HepG2 (cell line): ENCODE results near the gene HIPK2. TPM values are rescaled to one million over a fixed set of nuclear protein-coding genes. Genes with fewer than 3 reads are reported as not detected.

Source experiments
- ARNTL ChIP-seq: sonication (generic); formaldehyde crosslinking; IDR thresholded peaks from 2 replicates; pipeline ENCODE4 v1.4.0; 2020; ENCODE audit warnings: mild to moderate bottlenecking, missing genetic modification reagents
- MEF2D ChIP-seq: sonication (generic); formaldehyde crosslinking; IDR thresholded peaks from 2 replicates; pipeline ENCODE4 v1.5.1; 2020; ENCODE audit warnings: mild to moderate bottlenecking, missing genetic modification reagents
- polyA plus RNA-seq, 8 experiments: library from polyadenylated mRNA; depleted of rRNA in 3 of 8; stranded (reverse) in 7 of 8; unstranded in 1 of 8; fragments of >200 nt; fragmentation: Illumina TruSeq in 4 of 8; extraction: Trizol in 4 of 8; gene quantifications; 2 replicates each; pipeline versions ENCODE4 v1.2.1 to v1.2.3, GENCODE V29; 2011 to 2016; ENCODE audit warnings: low read depth in 4 of 8, missing spikeins in 1 of 8, mixed read lengths in 1 of 8; ENCODE audit not compliant: insufficient read depth in 1 of 8
- total RNA-seq, 5 experiments: library from RNA; depleted of rRNA; stranded (reverse); fragments of >200 nt; fragmentation: Illumina TruSeq; extraction: Trizol; gene quantifications; 2 replicates each; pipeline ENCODE4 v1.2.3, GENCODE V29; 2016; ENCODE audit warnings: low read depth in 1 of 5
- TF ChIP-seq, protein P1 (sequence below): IDR thresholded peaks from 2 replicates; pipeline ENCODE4 v1.6.1; 2016; ENCODE audit warnings: low read depth, missing genetic modification reagents, missing compliant biosample characterization
- TF ChIP-seq, protein P2 (sequence below): IDR thresholded peaks from 2 replicates; pipeline ENCODE4 v1.4.0; 2020; ENCODE audit warnings: mild to moderate bottlenecking, missing genetic modification reagents
- TF ChIP-seq, protein P3 (sequence below), 2 experiments: sonication (generic) in 1 of 2; formaldehyde crosslinking in 1 of 2; IDR thresholded peaks; 2 replicates each; pipeline versions ENCODE4 v1.4.0 to v1.6.1; 2016 to 2020; ENCODE audit warnings: borderline replicate concordance in 1 of 2, low read depth in 1 of 2, mild to moderate bottlenecking in 1 of 2, missing genetic modification reagents in 1 of 2
- TF ChIP-seq, protein P4 (sequence below): fragments of 450-650 bp; IDR thresholded peaks from 2 replicates; pipeline ENCODE4 v1.6.1; 2017; ENCODE audit warnings: mild to moderate bottlenecking
- TF ChIP-seq, protein P5 (sequence below): sonication (generic); formaldehyde crosslinking; IDR thresholded peaks from 2 replicates; pipeline ENCODE4 v1.4.0; 2020; ENCODE audit warnings: missing genetic modification reagents

HIPK2 gene
- total and polyA plus RNA-seq, 2 of the 13 experiments (the other 11 are each of a cell fraction or from before 2014, with no cell fraction given), result 14.4 to 20.2 TPM

DNA sequence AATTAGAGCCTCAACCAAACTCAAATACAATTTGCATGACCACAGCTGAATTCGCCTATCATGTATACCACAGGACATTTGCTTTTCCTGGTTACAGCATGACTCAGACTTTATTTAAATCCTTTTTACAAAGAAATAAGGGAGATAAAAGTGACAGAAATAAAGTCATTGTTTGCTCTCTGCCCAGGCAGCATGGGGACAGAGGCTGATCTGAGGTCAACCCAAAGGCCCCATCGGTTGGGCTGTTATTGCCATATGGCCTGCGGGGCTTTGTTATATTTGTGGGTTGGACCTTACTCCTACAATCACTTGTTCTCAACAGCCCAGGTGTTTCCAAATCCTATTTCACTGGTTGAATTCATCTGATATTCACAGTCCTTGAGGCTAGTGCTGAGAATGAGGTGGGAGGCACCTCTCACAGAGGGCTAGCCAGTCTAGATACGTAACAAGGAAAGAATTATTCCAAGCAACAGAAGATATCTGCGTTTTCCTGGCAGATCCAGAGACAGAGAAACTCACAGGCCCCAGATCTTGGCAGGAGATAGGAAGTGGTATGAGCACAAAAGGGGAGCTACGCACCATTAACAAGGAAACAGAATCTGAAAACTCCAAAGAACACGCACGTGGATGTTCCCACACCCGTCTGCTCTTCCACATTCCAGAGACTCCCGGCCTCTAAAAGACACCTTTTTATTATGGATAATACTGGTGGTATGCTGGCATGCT, 117.3 kb downstream of the HIPK2 start (continued):
- TF ChIP-seq, protein P1, sequence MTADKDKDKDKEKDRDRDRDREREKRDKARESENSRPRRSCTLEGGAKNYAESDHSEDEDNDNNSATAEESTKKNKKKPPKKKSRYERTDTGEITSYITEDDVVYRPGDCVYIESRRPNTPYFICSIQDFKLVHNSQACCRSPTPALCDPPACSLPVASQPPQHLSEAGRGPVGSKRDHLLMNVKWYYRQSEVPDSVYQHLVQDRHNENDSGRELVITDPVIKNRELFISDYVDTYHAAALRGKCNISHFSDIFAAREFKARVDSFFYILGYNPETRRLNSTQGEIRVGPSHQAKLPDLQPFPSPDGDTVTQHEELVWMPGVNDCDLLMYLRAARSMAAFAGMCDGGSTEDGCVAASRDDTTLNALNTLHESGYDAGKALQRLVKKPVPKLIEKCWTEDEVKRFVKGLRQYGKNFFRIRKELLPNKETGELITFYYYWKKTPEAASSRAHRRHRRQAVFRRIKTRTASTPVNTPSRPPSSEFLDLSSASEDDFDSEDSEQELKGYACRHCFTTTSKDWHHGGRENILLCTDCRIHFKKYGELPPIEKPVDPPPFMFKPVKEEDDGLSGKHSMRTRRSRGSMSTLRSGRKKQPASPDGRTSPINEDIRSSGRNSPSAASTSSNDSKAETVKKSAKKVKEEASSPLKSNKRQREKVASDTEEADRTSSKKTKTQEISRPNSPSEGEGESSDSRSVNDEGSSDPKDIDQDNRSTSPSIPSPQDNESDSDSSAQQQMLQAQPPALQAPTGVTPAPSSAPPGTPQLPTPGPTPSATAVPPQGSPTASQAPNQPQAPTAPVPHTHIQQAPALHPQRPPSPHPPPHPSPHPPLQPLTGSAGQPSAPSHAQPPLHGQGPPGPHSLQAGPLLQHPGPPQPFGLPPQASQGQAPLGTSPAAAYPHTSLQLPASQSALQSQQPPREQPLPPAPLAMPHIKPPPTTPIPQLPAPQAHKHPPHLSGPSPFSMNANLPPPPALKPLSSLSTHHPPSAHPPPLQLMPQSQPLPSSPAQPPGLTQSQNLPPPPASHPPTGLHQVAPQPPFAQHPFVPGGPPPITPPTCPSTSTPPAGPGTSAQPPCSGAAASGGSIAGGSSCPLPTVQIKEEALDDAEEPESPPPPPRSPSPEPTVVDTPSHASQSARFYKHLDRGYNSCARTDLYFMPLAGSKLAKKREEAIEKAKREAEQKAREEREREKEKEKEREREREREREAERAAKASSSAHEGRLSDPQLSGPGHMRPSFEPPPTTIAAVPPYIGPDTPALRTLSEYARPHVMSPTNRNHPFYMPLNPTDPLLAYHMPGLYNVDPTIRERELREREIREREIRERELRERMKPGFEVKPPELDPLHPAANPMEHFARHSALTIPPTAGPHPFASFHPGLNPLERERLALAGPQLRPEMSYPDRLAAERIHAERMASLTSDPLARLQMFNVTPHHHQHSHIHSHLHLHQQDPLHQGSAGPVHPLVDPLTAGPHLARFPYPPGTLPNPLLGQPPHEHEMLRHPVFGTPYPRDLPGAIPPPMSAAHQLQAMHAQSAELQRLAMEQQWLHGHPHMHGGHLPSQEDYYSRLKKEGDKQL (CRISPR knock-in tag), result 0 out of 2 replicates have a peak, but pooled peaks have one; percentile 43
- TF ChIP-seq, protein P2, sequence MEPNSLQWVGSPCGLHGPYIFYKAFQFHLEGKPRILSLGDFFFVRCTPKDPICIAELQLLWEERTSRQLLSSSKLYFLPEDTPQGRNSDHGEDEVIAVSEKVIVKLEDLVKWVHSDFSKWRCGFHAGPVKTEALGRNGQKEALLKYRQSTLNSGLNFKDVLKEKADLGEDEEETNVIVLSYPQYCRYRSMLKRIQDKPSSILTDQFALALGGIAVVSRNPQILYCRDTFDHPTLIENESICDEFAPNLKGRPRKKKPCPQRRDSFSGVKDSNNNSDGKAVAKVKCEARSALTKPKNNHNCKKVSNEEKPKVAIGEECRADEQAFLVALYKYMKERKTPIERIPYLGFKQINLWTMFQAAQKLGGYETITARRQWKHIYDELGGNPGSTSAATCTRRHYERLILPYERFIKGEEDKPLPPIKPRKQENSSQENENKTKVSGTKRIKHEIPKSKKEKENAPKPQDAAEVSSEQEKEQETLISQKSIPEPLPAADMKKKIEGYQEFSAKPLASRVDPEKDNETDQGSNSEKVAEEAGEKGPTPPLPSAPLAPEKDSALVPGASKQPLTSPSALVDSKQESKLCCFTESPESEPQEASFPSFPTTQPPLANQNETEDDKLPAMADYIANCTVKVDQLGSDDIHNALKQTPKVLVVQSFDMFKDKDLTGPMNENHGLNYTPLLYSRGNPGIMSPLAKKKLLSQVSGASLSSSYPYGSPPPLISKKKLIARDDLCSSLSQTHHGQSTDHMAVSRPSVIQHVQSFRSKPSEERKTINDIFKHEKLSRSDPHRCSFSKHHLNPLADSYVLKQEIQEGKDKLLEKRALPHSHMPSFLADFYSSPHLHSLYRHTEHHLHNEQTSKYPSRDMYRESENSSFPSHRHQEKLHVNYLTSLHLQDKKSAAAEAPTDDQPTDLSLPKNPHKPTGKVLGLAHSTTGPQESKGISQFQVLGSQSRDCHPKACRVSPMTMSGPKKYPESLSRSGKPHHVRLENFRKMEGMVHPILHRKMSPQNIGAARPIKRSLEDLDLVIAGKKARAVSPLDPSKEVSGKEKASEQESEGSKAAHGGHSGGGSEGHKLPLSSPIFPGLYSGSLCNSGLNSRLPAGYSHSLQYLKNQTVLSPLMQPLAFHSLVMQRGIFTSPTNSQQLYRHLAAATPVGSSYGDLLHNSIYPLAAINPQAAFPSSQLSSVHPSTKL (CRISPR knock-in tag), result peak; percentile 76
- TF ChIP-seq MEF2D (CRISPR knock-in tag) (peak; percentile 76), ARNTL (0 out of 2 replicates have a peak, but pooled peaks have one; percentile 36)
- TF ChIP-seq, protein P3, sequence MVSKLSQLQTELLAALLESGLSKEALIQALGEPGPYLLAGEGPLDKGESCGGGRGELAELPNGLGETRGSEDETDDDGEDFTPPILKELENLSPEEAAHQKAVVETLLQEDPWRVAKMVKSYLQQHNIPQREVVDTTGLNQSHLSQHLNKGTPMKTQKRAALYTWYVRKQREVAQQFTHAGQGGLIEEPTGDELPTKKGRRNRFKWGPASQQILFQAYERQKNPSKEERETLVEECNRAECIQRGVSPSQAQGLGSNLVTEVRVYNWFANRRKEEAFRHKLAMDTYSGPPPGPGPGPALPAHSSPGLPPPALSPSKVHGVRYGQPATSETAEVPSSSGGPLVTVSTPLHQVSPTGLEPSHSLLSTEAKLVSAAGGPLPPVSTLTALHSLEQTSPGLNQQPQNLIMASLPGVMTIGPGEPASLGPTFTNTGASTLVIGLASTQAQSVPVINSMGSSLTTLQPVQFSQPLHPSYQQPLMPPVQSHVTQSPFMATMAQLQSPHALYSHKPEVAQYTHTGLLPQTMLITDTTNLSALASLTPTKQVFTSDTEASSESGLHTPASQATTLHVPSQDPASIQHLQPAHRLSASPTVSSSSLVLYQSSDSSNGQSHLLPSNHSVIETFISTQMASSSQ (IDR thresholded peaks at IDR 0.05; ENCODE audit: low read depth), result no peak
- TF ChIP-seq, protein P3 (CRISPR knock-in tag; IDR thresholded peaks at IDR 0.05; ENCODE audit: borderline replicate concordance), result peak; percentile 68; the same call in 1 of the 2 replicates
- TF ChIP-seq, protein P4, sequence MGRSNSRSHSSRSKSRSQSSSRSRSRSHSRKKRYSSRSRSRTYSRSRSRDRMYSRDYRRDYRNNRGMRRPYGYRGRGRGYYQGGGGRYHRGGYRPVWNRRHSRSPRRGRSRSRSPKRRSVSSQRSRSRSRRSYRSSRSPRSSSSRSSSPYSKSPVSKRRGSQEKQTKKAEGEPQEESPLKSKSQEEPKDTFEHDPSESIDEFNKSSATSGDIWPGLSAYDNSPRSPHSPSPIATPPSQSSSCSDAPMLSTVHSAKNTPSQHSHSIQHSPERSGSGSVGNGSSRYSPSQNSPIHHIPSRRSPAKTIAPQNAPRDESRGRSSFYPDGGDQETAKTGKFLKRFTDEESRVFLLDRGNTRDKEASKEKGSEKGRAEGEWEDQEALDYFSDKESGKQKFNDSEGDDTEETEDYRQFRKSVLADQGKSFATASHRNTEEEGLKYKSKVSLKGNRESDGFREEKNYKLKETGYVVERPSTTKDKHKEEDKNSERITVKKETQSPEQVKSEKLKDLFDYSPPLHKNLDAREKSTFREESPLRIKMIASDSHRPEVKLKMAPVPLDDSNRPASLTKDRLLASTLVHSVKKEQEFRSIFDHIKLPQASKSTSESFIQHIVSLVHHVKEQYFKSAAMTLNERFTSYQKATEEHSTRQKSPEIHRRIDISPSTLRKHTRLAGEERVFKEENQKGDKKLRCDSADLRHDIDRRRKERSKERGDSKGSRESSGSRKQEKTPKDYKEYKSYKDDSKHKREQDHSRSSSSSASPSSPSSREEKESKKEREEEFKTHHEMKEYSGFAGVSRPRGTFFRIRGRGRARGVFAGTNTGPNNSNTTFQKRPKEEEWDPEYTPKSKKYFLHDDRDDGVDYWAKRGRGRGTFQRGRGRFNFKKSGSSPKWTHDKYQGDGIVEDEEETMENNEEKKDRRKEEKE, result no peak
- TF ChIP-seq, protein P5, sequence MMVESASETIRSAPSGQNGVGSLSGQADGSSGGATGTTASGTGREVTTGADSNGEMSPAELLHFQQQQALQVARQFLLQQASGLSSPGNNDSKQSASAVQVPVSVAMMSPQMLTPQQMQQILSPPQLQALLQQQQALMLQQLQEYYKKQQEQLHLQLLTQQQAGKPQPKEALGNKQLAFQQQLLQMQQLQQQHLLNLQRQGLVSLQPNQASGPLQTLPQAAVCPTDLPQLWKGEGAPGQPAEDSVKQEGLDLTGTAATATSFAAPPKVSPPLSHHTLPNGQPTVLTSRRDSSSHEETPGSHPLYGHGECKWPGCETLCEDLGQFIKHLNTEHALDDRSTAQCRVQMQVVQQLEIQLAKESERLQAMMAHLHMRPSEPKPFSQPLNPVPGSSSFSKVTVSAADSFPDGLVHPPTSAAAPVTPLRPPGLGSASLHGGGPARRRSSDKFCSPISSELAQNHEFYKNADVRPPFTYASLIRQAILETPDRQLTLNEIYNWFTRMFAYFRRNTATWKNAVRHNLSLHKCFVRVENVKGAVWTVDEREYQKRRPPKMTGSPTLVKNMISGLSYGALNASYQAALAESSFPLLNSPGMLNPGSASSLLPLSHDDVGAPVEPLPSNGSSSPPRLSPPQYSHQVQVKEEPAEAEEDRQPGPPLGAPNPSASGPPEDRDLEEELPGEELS (CRISPR knock-in tag), result 0 out of 2 replicates have a peak, but pooled peaks have one; percentile 31
